H1 (cell line): Measurements from ENCODE around the gene CDADC1. TPM values are rescaled to one million over a fixed set of nuclear protein-coding genes. Genes with fewer than 3 reads are reported as not detected.
A peak's percentile ranks its signal among the peaks of the same experiment; 100 is the strongest.

Source experiments
- CTCF ChIA-PET: fragments of 300-600 bp; sonication (Branson Sonifier 250); formaldehyde crosslinking; loops from one replicate; lab custom pipeline; 2021; ENCODE audit not compliant: partially characterized antibody; lab: Charles Lee
- POLR2A ChIA-PET: fragments of 300-600 bp; sonication (Branson Sonifier 250); formaldehyde crosslinking; loops from one replicate; lab custom pipeline; 2021; ENCODE audit warnings: inconsistent platforms; ENCODE audit not compliant: partially characterized antibody; lab: Charles Lee
- DNase-seq, 2 experiments: peaks; one replicate each; pipeline versions ENCODE4 v3.0.0 to v3.0.0-alpha.2; 2010 to 2022; ENCODE audit warnings: low spot score in 2 of 2, low read depth in 1 of 2, mixed read lengths in 1 of 2
- FAIRE-seq: peaks from 2 replicates; lab custom pipeline; 2011; peaks lifted over from hg19 to GRCh38; lab: Jason Lieb, UNC
- H2AFZ ChIP-seq: 2 replicates; pipeline ENCODE4 v1.8.1; 2012; ENCODE audit warnings: low read length, inconsistent platforms
- H2AK5ac ChIP-seq: 2 replicates; pipeline ENCODE4 v1.6.1; 2013; ENCODE audit warnings: low read depth, low read length
- H2BK120ac ChIP-seq: replicated peaks from 2 replicates; pipeline ENCODE3; 2013; ENCODE audit warnings: low read depth, low read length, inconsistent platforms
- H2BK12ac ChIP-seq: 2 replicates; pipeline ENCODE4 v1.6.1; 2013; ENCODE audit warnings: low read depth, low read length
- H2BK15ac ChIP-seq: 2 replicates; pipeline ENCODE4 v1.6.1; 2013; ENCODE audit warnings: low read length
- H2BK20ac ChIP-seq: 2 replicates; pipeline ENCODE4 v1.6.1; 2013; ENCODE audit warnings: low read length
- H2BK5ac ChIP-seq: 2 replicates; pipeline ENCODE4 v1.6.1; 2013; ENCODE audit warnings: low read depth, low read length
- H3K14ac ChIP-seq: 2 replicates; pipeline ENCODE4 v1.6.1; 2013; ENCODE audit warnings: inconsistent platforms; ENCODE audit not compliant: insufficient read length
- H3K18ac ChIP-seq: 2 replicates; pipeline ENCODE4 v1.6.1; 2013; ENCODE audit warnings: low read length; ENCODE audit errors: extremely low read depth
- H3K23ac ChIP-seq: 2 replicates; pipeline ENCODE4 v1.6.1; 2013; ENCODE audit warnings: inconsistent platforms; ENCODE audit not compliant: insufficient read length
- H3K23me2 ChIP-seq: 2 replicates; pipeline ENCODE4 v1.6.1; 2013; ENCODE audit warnings: low read depth, low read length
- H3K27ac ChIP-seq: 2 replicates; pipeline ENCODE4 v1.6.1; 2011; ENCODE audit warnings: low read depth, low read length, inconsistent platforms
- H3K27me3 ChIP-seq, 4 experiments: replicated peaks in 1 of 4; 1 replicate in 1 of 4; 2 replicates in 3 of 4; pipeline versions ENCODE4 v1.6.1 to v1.8.1; 2011 to 2013; ENCODE audit warnings: low read length in 3 of 4, mild to moderate bottlenecking in 3 of 4, inconsistent platforms in 2 of 4, mixed read lengths in 2 of 4, moderate library complexity in 1 of 4; ENCODE audit not compliant: control insufficient read depth in 3 of 4, insufficient read depth in 3 of 4; ENCODE audit errors: extremely low read depth in 1 of 4
- H3K36me3 ChIP-seq, 4 experiments: 2 replicates each; pipeline versions ENCODE4 v1.6.1 to v1.8.1; 2011 to 2013; ENCODE audit warnings: mild to moderate bottlenecking in 4 of 4, low read length in 3 of 4, moderate library complexity in 2 of 4, control low read depth in 1 of 4, inconsistent platforms in 1 of 4; ENCODE audit not compliant: insufficient read depth in 4 of 4, control insufficient read depth in 2 of 4
- H3K4ac ChIP-seq: replicated peaks from 2 replicates; pipeline ENCODE3; 2013; ENCODE audit warnings: low read length, low read depth, mixed read lengths, inconsistent platforms; ENCODE audit not compliant: insufficient read length
- H3K4me1 ChIP-seq, 4 experiments: replicated peaks in 1 of 4; 1 replicate in 1 of 4; 2 replicates in 3 of 4; pipeline versions ENCODE4 v1.6.1 to v1.8.1; 2011 to 2013; ENCODE audit warnings: low read length in 3 of 4, inconsistent platforms in 2 of 4, mixed read lengths in 1 of 4; ENCODE audit not compliant: insufficient read depth in 4 of 4, control insufficient read depth in 3 of 4
- H3K4me2 ChIP-seq, 2 experiments: 2 replicates each; pipeline versions ENCODE4 v1.6.1 to v1.8.1; 2011 to 2013; ENCODE audit warnings: low read depth in 2 of 2, low read length in 2 of 2, control low read depth in 1 of 2, inconsistent platforms in 1 of 2, mild to moderate bottlenecking in 1 of 2; ENCODE audit not compliant: insufficient read depth in 1 of 2
- H3K4me3 ChIP-seq, 4 experiments: fragments of 200-600, 300-600 bp in 1 of 4; sonication (generic), shearing (Covaris generic), sonication (Bioruptor Twin) in 1 of 4; 2 replicates each; pipeline versions ENCODE4 v1.5.1 to v1.8.1; 2011 to 2016; ENCODE audit warnings: low read length in 4 of 4, low read depth in 3 of 4, control low read depth in 2 of 4, inconsistent platforms in 2 of 4, mild to moderate bottlenecking in 2 of 4, mixed read lengths in 1 of 4, moderate library complexity in 1 of 4; ENCODE audit not compliant: insufficient read depth in 2 of 4; ENCODE audit errors: extremely low read depth in 1 of 4
- H3K56ac ChIP-seq: replicated peaks from 2 replicates; pipeline ENCODE3; 2013; ENCODE audit warnings: low read depth, mild to moderate bottlenecking, mixed read lengths, low read length, inconsistent platforms; ENCODE audit not compliant: insufficient read length
- H3K79me1 ChIP-seq: 2 replicates; pipeline ENCODE4 v1.6.1; 2013; ENCODE audit warnings: low read depth, low read length, control low read depth
- H3K79me2 ChIP-seq, 2 experiments: 2 replicates each; pipeline versions ENCODE4 v1.6.1 to v1.8.1; 2012 to 2013; ENCODE audit warnings: low read length in 2 of 2, mild to moderate bottlenecking in 2 of 2, inconsistent platforms in 1 of 2; ENCODE audit not compliant: insufficient read depth in 2 of 2, control insufficient read depth in 1 of 2
- H3K9ac ChIP-seq, 4 experiments: replicated peaks in 1 of 4; 1 replicate in 1 of 4; 2 replicates in 3 of 4; pipeline versions ENCODE4 v1.6.1 to v1.8.1; 2011 to 2013; ENCODE audit warnings: low read depth in 3 of 4, low read length in 3 of 4, control low read depth in 2 of 4, mild to moderate bottlenecking in 2 of 4, moderate library complexity in 2 of 4, inconsistent platforms in 1 of 4; ENCODE audit errors: extremely low read depth in 1 of 4
- H3K9me3 ChIP-seq, 2 experiments: 2 replicates each; pipeline versions ENCODE4 v1.6.1 to v1.8.1; 2012 to 2013; ENCODE audit warnings: mild to moderate bottlenecking in 2 of 2, moderate library complexity in 2 of 2, control low read depth in 1 of 2, inconsistent platforms in 1 of 2, low read depth in 1 of 2, low read length in 1 of 2, mixed read lengths in 1 of 2; ENCODE audit not compliant: insufficient read depth in 2 of 2
- H4K20me1 ChIP-seq, 2 experiments: replicated peaks in 1 of 2; 2 replicates each; pipeline versions ENCODE3 to v1.8.1; 2011 to 2013; ENCODE audit warnings: inconsistent platforms in 2 of 2, low read length in 2 of 2, mild to moderate bottlenecking in 1 of 2; ENCODE audit not compliant: insufficient read depth in 2 of 2, control insufficient read depth in 1 of 2
- H4K5ac ChIP-seq: 2 replicates; pipeline ENCODE4 v1.6.1; 2013; ENCODE audit warnings: low read length, low read depth, mixed read lengths, inconsistent platforms; ENCODE audit not compliant: insufficient read length
- H4K8ac ChIP-seq: 2 replicates; pipeline ENCODE4 v1.8.0; 2013; ENCODE audit warnings: mild to moderate bottlenecking, moderate library complexity, low read length, inconsistent platforms; ENCODE audit not compliant: insufficient read depth; ENCODE audit errors: extremely low read depth
- H4K91ac ChIP-seq: replicated peaks from 2 replicates; pipeline ENCODE3; 2013; ENCODE audit warnings: low read length, mixed read lengths, inconsistent platforms; ENCODE audit not compliant: insufficient read length
- CHD2 ChIP-seq: IDR thresholded peaks from 2 replicates; pipeline ENCODE4 v1.6.1; 2012; ENCODE audit warnings: low read length, improper control_type of control experiment
- E2F6 ChIP-seq: IDR thresholded peaks from 2 replicates; pipeline ENCODE4 v1.6.1; 2012; ENCODE audit warnings: inconsistent platforms
- FOSL1 ChIP-seq: IDR thresholded peaks from 2 replicates; pipeline ENCODE4 v1.6.1; 2011; ENCODE audit warnings: mild to moderate bottlenecking, low read depth, low read length, moderate library complexity; ENCODE audit not compliant: insufficient read depth
- POU5F1 ChIP-seq: IDR thresholded peaks from 2 replicates; pipeline ENCODE4 v1.6.1; 2011; ENCODE audit warnings: low read depth, mild to moderate bottlenecking, low read length, moderate library complexity
- RFX5 ChIP-seq: IDR thresholded peaks from 2 replicates; pipeline ENCODE4 v1.6.1; 2011; ENCODE audit warnings: low read depth, low read length, improper control_type of control experiment, borderline replicate concordance
- WGBS, 2 experiments: shearing (Covaris generic) in 1 of 2; methylation state at CpG; one replicate each; pipeline versions ENCODE4 v1.1.6 to v1.1.7; 2013 to 2015; ENCODE audit warnings: low lambda C conversion rate in 2 of 2, mixed read lengths in 2 of 2, inconsistent platforms in 1 of 2, low coverage in 1 of 2, missing lambda C conversion rate in 1 of 2; ENCODE audit not compliant: insufficient replicate concordance in 2 of 2, insufficient coverage in 1 of 2, insufficient read length in 1 of 2; ENCODE audit errors: extremely low coverage in 1 of 2, missing lambda C conversion rate in 1 of 2; 5-methylcytosine and 5-hydroxymethylcytosine counted together
- polyA plus RNA-seq, 7 experiments: library from polyadenylated mRNA; depleted of rRNA in 3 of 7; stranded (reverse) in 5 of 7; unstranded in 2 of 7; fragments of >200 nt in 5 of 7; fragments of 200-250 nt in 2 of 7; gene quantifications; 1 replicate in 5 of 7; 2 replicates in 1 of 7; 4 replicates in 1 of 7; pipeline versions ENCODE4 v1.2.1 to v1.2.3, GENCODE V29; 2011 to 2013; ENCODE audit warnings: missing spikeins in 2 of 7, mixed read lengths in 2 of 7
- total RNA-seq: library from RNA; stranded (reverse); fragmentation: NEBNext Ultra II Directional; extraction: Animal tissue kit (Norgen Biotek cat#: 25700); gene quantifications from 2 replicates; pipeline ENCODE4 v1.2.1, GENCODE V29; 2021

The CDADC1 gene
- total and polyA plus RNA-seq, 2 of the 8 experiments (the other 6 are each of a cell fraction or from before 2014, with no cell fraction given), result 0.98 to 2.7 TPM

DNA sequence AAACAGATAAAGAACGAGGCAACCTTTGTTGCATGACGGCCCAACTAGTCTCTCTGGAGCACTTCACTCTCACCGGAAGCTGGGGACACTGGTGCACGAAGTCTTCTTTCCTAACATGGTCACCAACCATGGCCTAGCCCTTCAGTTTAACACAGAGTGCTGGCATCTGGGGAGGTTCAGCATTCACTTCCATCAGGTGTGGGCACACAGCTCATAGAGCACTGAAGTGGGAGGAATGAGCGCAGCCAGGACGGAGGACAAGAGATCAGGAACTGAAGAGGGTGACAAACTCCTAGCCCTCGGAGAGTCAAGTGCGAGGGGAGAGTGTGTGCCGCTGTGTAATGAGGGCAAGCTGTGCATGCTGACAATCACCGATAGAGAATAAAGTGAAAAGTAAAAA, 92.4 kb downstream of the CDADC1 start:
- Histone ChIP-seq H3K4me3 (no peak overlapping the region), H3K18ac (no peak overlapping the region), H2BK120ac (no peak overlapping the region), H2AK5ac (no peak overlapping the region), H4K8ac (no peak overlapping the region), H2BK12ac (no peak overlapping the region), H2BK20ac (no peak overlapping the region), H3K4me2 (no peak overlapping the region), H3K4ac (no peak overlapping the region), H3K27me3 (no peaks in the 10 kb centered on the region), H4K5ac (no peak overlapping the region), H3K27ac (no peak overlapping the region), H3K23me2 (no peaks in the 10 kb centered on the region; the same call in 1 of the 2 replicates), H4K20me1 (no peaks in the 10 kb centered on the region), H2AFZ (no peak overlapping the region), H3K36me3 (no peaks in the 10 kb centered on the region), H2BK5ac (no peak overlapping the region), H3K23ac (no peak overlapping the region), H2BK15ac (no peak overlapping the region), H3K9ac (no peak overlapping the region), H3K14ac (no peak overlapping the region), H3K79me2 (no peaks in the 10 kb centered on the region), H3K4me1 (no peaks in the 10 kb centered on the region), H3K79me1 (no peaks in the 10 kb centered on the region), H4K91ac (no peak overlapping the region), H3K56ac (no peak overlapping the region), H3K9me3 (no peaks in the 10 kb centered on the region)
- CTCF ChIA-PET, result interaction anchor here (1.3 to 1.4 kb wide), 3 partner anchors 9 to 24 kb away, joined by 3 to 4 read pairs (median 3); no protein-coding TSS in a partner anchor
- TF ChIP-seq POU5F1 (no peak), E2F6 (no peak), CHD2 (no peak), FOSL1 (no peak), RFX5 (no peak)
- DNase-seq, result no peak
- 93% methylated on average over 10 of the region's 10 CpGs; no CpG with 5 or more reads in 1 of the 2 experiments for WGBS, 2 experiments
- FAIRE-seq, result peak; percentile 24
- POLR2A ChIA-PET, result no interaction called here
